Activated T-cell treated with anti-CD3 and anti-CD28 coated beads, Interleukin-2, amount 50 U/mL, for 4 hours (primary cell): ENCODE results near the gene BCL2L13. TPM values are rescaled to one million over a fixed set of nuclear protein-coding genes. Genes with fewer than 3 reads are reported as not detected.

Experiments used
- ATAC-seq, 2 donors: fragments of 200-7000 bp; cut with Tn5 transposase; one replicate each; pipeline ENCODE4 v1.10.0; 2021
- DNase-seq: peaks from one replicate; pipeline ENCODE4 v3.0.0-alpha.2; 2020
- H3K27me3 Mint-ChIP-seq: one replicate; pipeline ENCODE4 v1.8.0; 2021; ENCODE audit warnings: low read depth, mixed read lengths
- H3K36me3 Mint-ChIP-seq: one replicate; pipeline ENCODE4 v1.8.0; 2022; ENCODE audit warnings: mixed read lengths; ENCODE audit not compliant: insufficient read depth
- H3K4me1 Mint-ChIP-seq: one replicate; pipeline ENCODE4 v1.8.0; 2021; ENCODE audit warnings: low read depth, mixed read lengths
- H3K4me3 Mint-ChIP-seq: one replicate; pipeline ENCODE4 v1.8.0; 2021; ENCODE audit warnings: mild to moderate bottlenecking, moderate library complexity, mixed read lengths
- H3K9me3 Mint-ChIP-seq: one replicate; pipeline ENCODE4 v1.8.0; 2021; ENCODE audit warnings: mixed read lengths
- total RNA-seq, 3 donors: library from RNA; stranded (reverse); gene quantifications; one replicate each; pipeline ENCODE4 v1.2.1, GENCODE V29; 2021

Gene BCL2L13, protein sequence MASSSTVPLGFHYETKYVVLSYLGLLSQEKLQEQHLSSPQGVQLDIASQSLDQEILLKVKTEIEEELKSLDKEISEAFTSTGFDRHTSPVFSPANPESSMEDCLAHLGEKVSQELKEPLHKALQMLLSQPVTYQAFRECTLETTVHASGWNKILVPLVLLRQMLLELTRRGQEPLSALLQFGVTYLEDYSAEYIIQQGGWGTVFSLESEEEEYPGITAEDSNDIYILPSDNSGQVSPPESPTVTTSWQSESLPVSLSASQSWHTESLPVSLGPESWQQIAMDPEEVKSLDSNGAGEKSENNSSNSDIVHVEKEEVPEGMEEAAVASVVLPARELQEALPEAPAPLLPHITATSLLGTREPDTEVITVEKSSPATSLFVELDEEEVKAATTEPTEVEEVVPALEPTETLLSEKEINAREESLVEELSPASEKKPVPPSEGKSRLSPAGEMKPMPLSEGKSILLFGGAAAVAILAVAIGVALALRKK
- 10 to 100 TPM; 32.3 to 37.8 (median 35.7) TPM for total RNA-seq

DNA sequence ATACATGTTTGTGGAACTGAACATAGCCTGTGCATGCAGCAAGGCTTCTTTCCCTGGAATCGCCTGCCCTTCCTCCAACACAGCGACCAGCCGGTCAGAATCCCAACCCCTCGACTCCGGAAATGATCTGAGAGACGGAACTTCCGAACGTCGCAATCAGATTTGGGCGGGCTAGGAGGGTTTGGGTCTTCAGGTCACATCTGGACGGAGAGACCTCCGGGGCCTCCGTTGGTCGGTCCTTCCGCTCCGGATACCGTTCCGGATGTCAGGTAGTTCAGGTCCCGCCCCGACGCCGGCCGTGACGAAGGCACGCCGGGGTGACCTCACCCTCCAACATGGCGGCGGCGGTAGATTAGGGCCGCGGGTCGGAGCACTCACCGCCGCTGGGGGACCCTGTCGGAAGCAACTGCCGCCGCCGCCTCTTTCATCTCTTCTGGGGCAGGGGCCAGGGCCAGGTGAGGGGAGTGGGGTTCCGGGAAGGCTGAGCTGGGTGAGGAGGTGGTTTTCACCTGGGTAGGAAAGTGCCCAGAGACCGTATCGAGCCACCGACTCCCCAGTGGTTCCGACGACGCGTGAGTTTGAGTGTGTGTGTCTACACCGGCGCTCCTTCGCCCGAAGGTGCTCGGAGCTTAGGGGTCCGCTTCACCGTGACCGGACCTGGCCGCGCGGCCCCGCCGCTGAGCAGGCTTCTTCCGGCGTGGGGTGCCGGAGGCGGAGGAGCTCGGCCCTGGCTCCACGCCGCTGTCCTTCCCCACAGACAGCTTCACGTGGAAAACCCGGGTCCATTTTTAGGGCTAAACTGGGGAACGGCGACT lies at the start of gene BCL2L13:
TSS of gene BCL2L13 (plus strand) at position 326 of the 815 bp plus-strand sequence. CDS start 16,955 bp downstream, outside the sequence.
- Mint-ChIP-seq H3K36me3 (peaks cover 4% of the 10 kb centered on the region), H3K27me3 (no peaks in the 10 kb centered on the region), H3K4me1 (peaks cover 25% of the 10 kb centered on the region), H3K4me3 (peak within 1 kb of the TSS; percentile 91), H3K9me3 (no peaks in the 10 kb centered on the region)
- DNase-seq, result peak; percentile 80
- peak; percentile 97 to 98 for ATAC-seq

DNA sequence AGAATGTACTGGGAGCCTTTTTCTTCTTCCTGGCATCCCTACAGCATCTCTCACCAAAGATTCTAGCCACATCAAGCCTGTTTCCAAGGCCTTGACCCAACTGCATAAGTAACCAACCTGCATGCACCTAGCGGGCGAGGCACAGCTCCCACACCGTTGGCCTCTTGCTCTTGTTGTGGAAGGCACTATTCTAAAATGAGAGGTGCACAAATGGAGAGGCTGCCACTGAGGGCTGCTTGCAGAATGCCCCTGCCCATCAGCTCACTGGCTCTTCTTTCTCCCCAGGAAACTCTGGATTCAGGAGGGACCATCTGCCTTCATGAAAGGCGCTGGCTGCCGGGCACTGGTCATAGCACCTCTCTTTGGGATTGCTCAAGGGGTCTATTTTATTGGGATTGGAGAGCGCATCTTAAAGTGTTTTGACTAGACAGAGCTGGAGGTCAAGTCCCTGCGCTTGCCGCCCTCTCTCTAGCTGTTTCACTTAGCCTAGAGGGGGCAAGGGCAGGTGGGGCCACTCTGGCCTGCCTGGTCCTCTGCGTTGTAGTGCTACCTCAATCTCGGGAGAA lies 48.7 kb upstream of the BCL2L13 start:
- H3K9me3 Mint-ChIP-seq, result no peaks in the 10 kb centered on the region
- no peaks in the 10 kb centered on the region for H3K27me3 Mint-ChIP-seq
- no peak overlapping the region for H3K4me3 Mint-ChIP-seq
- ATAC-seq, result no peak
- DNase-seq, result no peak
- H3K4me1 Mint-ChIP-seq, result no peaks in the 10 kb centered on the region
- peaks cover 26% of the 10 kb centered on the region for H3K36me3 Mint-ChIP-seq

DNA sequence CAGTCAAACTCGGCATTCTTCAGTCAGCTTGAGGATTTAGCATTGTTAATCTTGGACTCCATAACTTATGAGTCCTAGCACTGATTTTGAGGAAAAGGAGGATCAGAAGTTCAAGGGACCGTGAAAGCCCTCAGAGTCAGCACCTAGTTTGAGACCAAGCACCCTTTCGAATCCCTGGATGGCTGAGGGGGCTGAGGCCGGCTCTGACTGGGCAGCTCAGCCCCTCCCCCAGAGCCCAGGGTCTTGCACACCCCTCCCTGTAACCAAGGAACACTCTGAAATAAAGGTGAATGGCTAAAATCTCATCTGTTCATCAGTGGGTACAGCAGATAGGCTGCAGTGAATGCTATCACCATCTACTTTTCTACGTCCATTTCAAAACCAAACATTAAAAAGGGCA lies 48.0 kb upstream of the BCL2L13 start:
- Mint-ChIP-seq H3K9me3 (no peaks in the 10 kb centered on the region), H3K4me1 (no peaks in the 10 kb centered on the region), H3K27me3 (no peaks in the 10 kb centered on the region), H3K36me3 (peaks cover 28% of the 10 kb centered on the region), H3K4me3 (no peak overlapping the region)
- DNase-seq (no peak), ATAC-seq (no peak)

DNA sequence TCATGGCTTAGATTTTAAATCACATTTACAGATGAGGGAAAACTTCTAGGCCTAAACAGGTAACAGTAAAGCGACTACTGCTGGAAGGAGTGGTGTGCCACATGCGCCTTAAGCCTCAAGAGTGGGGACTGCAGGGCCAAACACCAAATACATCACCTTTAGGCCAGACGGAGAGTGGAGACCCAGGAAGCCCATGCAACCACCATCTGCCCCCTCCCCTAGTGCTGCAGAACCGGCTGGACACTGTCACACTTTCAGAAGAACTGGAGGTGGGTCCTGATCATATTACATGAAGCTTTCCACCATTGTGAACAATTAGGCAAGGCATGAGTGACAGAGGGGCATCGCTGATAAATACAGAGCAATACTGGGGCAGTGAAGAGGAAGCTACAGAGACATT lies 46.4 kb upstream of the BCL2L13 start:
- H3K27me3 Mint-ChIP-seq, result no peaks in the 10 kb centered on the region
- H3K4me1 Mint-ChIP-seq, result no peaks in the 10 kb centered on the region
- no peak for DNase-seq
- peaks cover 34% of the 10 kb centered on the region for H3K36me3 Mint-ChIP-seq
- H3K9me3 Mint-ChIP-seq, result no peaks in the 10 kb centered on the region
- no peak for ATAC-seq
- no peak overlapping the region for H3K4me3 Mint-ChIP-seq

DNA sequence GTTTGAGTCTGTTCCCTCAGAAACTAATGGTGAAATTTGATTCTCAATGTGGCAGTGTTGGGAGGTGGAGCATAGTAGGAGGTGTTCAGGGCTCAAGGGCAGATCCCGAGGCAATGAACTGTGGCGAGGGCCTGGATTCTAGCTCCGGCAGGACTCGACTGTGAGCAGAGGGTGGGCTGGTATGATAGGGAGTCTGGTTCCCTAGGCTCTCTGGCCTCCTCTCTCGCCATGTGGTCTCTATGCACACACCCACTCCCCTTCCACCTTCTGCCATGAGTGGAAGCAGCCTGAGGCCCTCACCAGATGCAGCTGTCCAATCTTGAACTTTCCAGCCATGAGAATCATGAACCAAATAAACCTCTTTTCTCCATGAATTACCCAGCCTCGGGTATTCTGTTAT lies 42.3 kb upstream of the BCL2L13 start:
- ATAC-seq (no peak), DNase-seq (no peak)
- no peaks in the 10 kb centered on the region for H3K9me3 Mint-ChIP-seq
- H3K27me3 Mint-ChIP-seq, result no peaks in the 10 kb centered on the region
- no peak overlapping the region for H3K4me3 Mint-ChIP-seq
- no peaks in the 10 kb centered on the region for H3K4me1 Mint-ChIP-seq
- peaks cover 48% of the 10 kb centered on the region for H3K36me3 Mint-ChIP-seq

DNA sequence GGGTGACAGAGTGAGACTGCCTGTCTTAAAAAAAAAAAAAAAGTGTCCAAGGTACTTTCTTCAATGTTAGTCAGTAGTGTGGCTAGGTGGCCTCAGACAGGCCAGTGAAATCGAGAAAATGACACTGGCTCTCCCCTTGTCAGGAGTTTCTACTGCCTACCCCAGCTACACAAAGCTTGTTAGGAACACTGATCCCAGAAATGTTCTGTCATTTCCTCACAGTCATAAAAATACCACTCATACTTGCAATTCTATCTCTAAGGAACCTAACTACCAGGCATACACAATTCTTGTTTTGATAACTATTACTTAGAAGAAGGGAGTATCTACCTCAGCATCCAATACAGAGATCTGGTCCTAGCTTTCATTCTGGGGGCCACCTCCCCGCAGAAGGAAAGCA lies 41.3 kb upstream of the BCL2L13 start:
- Mint-ChIP-seq H3K27me3 (no peaks in the 10 kb centered on the region), H3K4me1 (no peaks in the 10 kb centered on the region), H3K9me3 (no peaks in the 10 kb centered on the region), H3K4me3 (no peak overlapping the region), H3K36me3 (peaks cover 42% of the 10 kb centered on the region)
- DNase-seq, result no peak
- ATAC-seq, result no peak

DNA sequence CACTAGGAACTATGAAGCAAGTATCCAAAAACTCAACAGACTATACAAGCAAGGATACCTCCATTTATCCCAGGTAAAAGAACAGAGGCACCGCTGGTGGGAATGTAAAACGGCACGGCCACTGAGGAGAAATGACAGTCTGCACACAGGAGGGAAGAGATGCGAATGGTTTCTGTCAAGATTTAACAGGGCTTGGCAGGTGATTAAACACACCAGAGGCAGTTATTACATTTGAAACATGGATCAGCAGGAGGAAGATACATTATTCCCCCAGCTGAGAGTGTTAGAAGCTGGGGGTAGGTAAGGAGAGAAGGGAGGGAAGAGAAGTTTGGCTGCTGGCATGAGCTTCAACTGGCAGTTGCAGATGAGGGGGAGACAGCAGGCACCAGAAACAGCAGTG lies 40.2 kb upstream of the BCL2L13 start:
- Mint-ChIP-seq H3K27me3 (no peaks in the 10 kb centered on the region), H3K4me1 (no peaks in the 10 kb centered on the region), H3K4me3 (no peak overlapping the region), H3K9me3 (no peaks in the 10 kb centered on the region), H3K36me3 (peaks cover 36% of the 10 kb centered on the region)
- ATAC-seq (no peak), DNase-seq (no peak)

DNA sequence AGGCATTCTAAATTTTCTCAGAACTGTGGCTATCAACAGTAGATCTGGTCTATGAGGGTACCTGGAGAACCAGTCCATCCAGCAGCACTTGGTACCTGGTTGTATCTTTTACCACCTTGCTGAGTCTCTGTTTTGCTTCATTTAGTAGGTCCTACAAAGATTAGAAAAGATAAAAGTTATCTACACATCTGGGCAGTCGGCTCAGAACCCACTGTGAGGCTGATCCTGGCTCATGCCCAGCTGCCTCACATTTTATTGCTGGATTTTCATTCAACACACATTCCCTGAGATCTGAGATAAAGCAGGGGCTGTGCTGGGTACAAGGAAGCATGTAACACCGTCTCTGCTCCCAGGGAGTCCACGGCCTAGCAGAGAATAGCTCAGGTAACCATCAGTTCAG lies 37.5 kb upstream of the BCL2L13 start:
- no peaks in the 10 kb centered on the region for H3K27me3 Mint-ChIP-seq
- H3K4me3 Mint-ChIP-seq, result no peak overlapping the region
- DNase-seq (no peak), ATAC-seq (no peak)
- H3K9me3 Mint-ChIP-seq, result no peaks in the 10 kb centered on the region
- peaks cover 29% of the 10 kb centered on the region for H3K36me3 Mint-ChIP-seq
- H3K4me1 Mint-ChIP-seq, result no peaks in the 10 kb centered on the region

DNA sequence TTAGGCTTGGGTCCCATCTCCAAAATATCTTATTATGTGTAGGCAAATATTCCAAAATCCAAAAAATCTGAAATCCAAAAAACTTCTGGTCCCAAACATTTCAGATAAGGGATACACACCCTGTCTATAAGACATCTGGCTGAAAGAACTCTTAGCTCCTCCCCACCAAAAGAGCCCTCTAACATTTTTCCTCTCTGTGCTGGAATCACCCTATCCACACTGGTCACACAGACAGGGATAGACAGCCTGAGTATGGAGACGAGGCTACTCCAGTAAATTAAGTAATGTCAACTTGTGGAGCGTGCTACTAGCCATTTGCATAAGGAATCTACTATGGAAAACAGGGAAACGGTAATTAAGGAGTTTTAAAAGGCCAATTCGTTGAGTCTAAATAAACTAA lies 34.9 kb upstream of the BCL2L13 start:
- Mint-ChIP-seq H3K4me1 (no peaks in the 10 kb centered on the region), H3K36me3 (peaks cover 11% of the 10 kb centered on the region), H3K27me3 (no peaks in the 10 kb centered on the region), H3K9me3 (no peaks in the 10 kb centered on the region), H3K4me3 (no peak overlapping the region)
- no peak for DNase-seq
- ATAC-seq, result no peak

DNA sequence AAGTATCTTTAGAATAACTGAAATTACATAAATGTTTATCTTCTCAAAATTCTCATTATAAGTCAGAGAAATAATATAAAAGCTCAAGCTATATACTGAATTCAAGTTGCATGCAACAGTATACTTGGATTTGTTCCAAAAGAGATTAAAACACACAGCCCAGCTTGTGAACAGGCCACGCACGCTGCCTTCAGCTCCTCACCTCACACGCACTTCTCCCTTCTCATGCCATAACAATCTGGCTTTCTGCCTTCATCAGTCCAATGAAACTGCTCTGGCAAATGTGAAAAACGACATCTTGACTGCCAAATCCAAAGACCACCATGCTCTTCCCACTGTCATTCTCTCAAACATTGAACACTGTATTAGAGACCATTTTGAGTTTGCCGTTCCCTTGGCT lies 32.1 kb upstream of the BCL2L13 start:
- H3K36me3 Mint-ChIP-seq, result peaks cover 14% of the 10 kb centered on the region

DNA sequence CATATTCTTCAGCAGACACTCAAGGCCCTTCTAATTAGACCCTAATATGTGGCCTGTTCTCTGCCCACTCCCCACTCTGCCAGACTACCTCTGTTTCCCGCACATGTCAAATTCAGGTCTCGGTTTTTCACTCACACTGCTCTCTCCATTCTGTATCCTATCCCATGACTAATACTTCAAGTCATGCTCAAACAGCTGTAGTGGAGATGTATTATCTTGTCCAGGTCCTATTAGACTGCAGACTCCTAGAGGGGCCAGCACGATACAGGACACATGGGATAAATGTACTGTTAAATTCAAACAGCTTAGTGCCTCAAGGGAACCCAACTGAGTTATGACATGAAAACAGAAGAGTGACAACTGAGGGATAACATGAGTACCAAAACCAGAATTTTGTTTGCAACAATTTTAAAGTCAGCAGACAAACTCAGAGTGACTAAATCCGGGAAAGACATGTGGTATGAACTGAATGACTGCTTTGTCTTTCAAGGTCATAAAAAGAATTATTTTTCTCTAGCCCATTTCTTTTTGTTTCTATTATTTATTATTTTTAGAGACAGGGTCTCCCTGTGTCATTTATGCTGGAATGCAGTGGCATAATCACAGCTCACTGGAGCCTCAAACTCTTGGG lies 30.6 kb upstream of the BCL2L13 start:
- Mint-ChIP-seq H3K36me3 (peaks cover 23% of the 10 kb centered on the region), H3K9me3 (no peaks in the 10 kb centered on the region), H3K27me3 (no peaks in the 10 kb centered on the region), H3K4me3 (no peak overlapping the region), H3K4me1 (peaks cover 2% of the 10 kb centered on the region)
- ATAC-seq (no peak), DNase-seq (no peak)

More for the DNA sequence above, 32.1 kb upstream of the BCL2L13 start:
- Mint-ChIP-seq H3K27me3 (no peaks in the 10 kb centered on the region), H3K4me1 (no peaks in the 10 kb centered on the region), H3K9me3 (no peaks in the 10 kb centered on the region), H3K4me3 (no peak overlapping the region)
- DNase-seq (no peak), ATAC-seq (no peak)

DNA sequence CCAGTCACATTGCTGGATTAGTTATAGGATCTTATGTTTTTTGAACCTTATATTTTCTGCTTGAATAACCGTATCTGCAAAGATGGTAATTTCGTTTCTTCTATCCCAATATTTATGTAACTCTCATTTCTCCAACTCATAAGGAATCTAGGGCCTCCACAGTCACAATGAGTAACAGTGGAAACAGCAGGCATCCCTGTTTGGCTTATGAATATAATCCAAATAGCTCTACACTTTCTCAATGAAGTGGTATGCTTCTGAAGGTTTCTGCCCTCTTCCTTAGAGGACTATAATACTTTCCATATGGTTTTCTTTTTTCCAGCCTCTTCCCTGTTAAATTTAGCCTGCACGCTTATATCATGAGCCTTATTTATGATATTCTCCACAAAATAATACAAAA lies 26.5 kb upstream of the BCL2L13 start:
- Mint-ChIP-seq H3K4me1 (peaks cover 2% of the 10 kb centered on the region), H3K27me3 (no peaks in the 10 kb centered on the region), H3K4me3 (no peak overlapping the region), H3K36me3 (peaks cover 22% of the 10 kb centered on the region), H3K9me3 (no peaks in the 10 kb centered on the region)
- ATAC-seq (no peak), DNase-seq (no peak)

DNA sequence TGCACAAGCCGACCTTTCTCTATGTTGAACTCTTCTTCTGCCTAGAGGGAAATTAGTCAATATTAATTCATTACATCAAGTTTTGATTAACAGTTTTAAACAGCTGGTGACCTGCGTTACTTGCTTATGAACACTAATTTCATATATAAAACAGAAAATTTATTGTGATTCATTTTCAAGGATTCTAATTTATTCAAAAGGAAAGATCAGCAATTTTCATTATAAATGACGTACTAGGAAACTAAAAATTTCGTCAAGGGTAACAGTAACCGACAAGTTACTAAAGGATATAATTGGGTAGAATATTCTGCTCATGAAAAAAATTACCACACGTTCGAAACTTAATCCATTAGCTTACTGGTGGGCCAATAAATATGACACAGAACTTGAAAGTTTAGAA lies 25.3 kb upstream of the BCL2L13 start:
- H3K27me3 Mint-ChIP-seq, result no peaks in the 10 kb centered on the region
- H3K4me3 Mint-ChIP-seq, result no peak overlapping the region

DNA sequence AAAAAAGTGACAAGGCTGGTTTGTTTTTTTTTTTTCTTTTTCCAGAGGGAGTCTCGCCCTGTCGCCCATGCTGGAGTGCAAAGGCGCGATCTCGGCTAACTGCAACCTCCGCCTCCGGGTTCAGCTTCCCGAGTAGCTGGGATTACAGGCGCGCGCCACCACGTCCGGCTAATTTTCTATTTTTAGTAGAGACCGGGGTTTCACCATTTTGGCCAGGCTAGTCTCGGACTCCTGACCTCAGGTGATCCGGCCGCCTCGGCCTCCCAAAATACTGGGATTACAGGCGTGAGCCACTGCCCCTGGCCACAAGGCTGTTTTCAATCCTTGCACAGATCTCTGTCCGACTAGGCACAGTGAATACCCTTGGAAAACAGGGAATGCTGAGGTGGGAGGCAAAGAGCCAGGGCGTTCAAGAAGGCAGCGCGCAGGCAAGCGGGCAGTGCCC lies 10.6 kb upstream of the BCL2L13 start:
- ATAC-seq (no peak), DNase-seq (no peak)
- H3K36me3 Mint-ChIP-seq, result peaks cover 4% of the 10 kb centered on the region
- H3K4me3 Mint-ChIP-seq, result peak overlapping the region; percentile 97
- H3K27me3 Mint-ChIP-seq, result no peaks in the 10 kb centered on the region
- peaks cover 26% of the 10 kb centered on the region for H3K4me1 Mint-ChIP-seq
- H3K9me3 Mint-ChIP-seq, result no peaks in the 10 kb centered on the region

More for the DNA sequence above, 25.3 kb upstream of the BCL2L13 start:
- DNase-seq (no peak), ATAC-seq (no peak)
- Mint-ChIP-seq H3K9me3 (no peaks in the 10 kb centered on the region), H3K36me3 (peaks cover 25% of the 10 kb centered on the region), H3K4me1 (peaks cover 2% of the 10 kb centered on the region)
